Adipocyte (in vitro differentiated cells): ENCODE measurements around the gene FASN.

ENCODE experiments used
- DNase-seq: peaks from one replicate; pipeline ENCODE4 v3.0.0-alpha.2; 2015; ENCODE audit warnings: low read depth
- H3K27me3 ChIP-seq: replicated peaks from 2 replicates; pipeline ENCODE4 v1.7.0; 2013; ENCODE audit warnings: mild to moderate bottlenecking, low read length, moderate library complexity; ENCODE audit not compliant: control insufficient read depth, insufficient read depth
- H3K36me3 ChIP-seq: 2 replicates; pipeline ENCODE4 v1.7.0; 2013; ENCODE audit warnings: low read length, mild to moderate bottlenecking, moderate library complexity; ENCODE audit not compliant: control insufficient read depth, insufficient read depth, severe bottlenecking
- H3K4me1 ChIP-seq: 2 replicates; pipeline ENCODE4 v1.7.0; 2013; ENCODE audit warnings: mild to moderate bottlenecking, low read length, moderate library complexity; ENCODE audit not compliant: control insufficient read depth, insufficient read depth
- H3K4me3 ChIP-seq: 2 replicates; pipeline ENCODE4 v1.7.0; 2013; ENCODE audit warnings: mild to moderate bottlenecking, low read length, moderate library complexity
- H3K9ac ChIP-seq: 2 replicates; pipeline ENCODE4 v1.7.0; 2013; ENCODE audit warnings: mild to moderate bottlenecking, low read length, moderate library complexity
- H3K9me3 ChIP-seq: 2 replicates; pipeline ENCODE4 v1.7.0; 2013; ENCODE audit warnings: mild to moderate bottlenecking, low read length, moderate library complexity; ENCODE audit not compliant: control insufficient read depth

Gene FASN

GRCh38 chr17:82063424-82064415 is 34.3 kb downstream of the FASN start:
- H3K9ac ChIP-seq: peak overlapping the region; percentile 96
- peaks cover 22% of the 10 kb centered on the region for H3K4me1 ChIP-seq
- no peaks in the 10 kb centered on the region for H3K27me3 ChIP-seq
- peaks cover 46% of the 10 kb centered on the region for H3K36me3 ChIP-seq
- peak overlapping the region; percentile 89 for H3K4me3 ChIP-seq
- no peaks in the 10 kb centered on the region for H3K9me3 ChIP-seq
- no peak for DNase-seq

GRCh38 chr17:82062984-82063368 is 35.1 kb downstream of the FASN start:
- H3K4me1 ChIP-seq: peaks cover 22% of the 10 kb centered on the region
- H3K36me3 ChIP-seq: peaks cover 54% of the 10 kb centered on the region
- no peak for DNase-seq
- H3K4me3 ChIP-seq: no peak overlapping the region
- H3K9ac ChIP-seq: no peak overlapping the region
- H3K9me3 ChIP-seq: no peaks in the 10 kb centered on the region
- H3K27me3 ChIP-seq: no peaks in the 10 kb centered on the region

GRCh38 chr17:82062076-82062983 is 35.7 kb downstream of the FASN start:
- Histone ChIP-seq H3K27me3 (no peaks in the 10 kb centered on the region), H3K4me3 (no peak overlapping the region), H3K9ac (no peak overlapping the region), H3K4me1 (peaks cover 22% of the 10 kb centered on the region), H3K9me3 (no peaks in the 10 kb centered on the region), H3K36me3 (peaks cover 60% of the 10 kb centered on the region)
- DNase-seq: no peak

- peaks cover 20% of the 10 kb centered on the region for H3K4me1 ChIP-seq
- no peaks in the 10 kb centered on the region for H3K27me3 ChIP-seq
- no peak overlapping the region for H3K9ac ChIP-seq
- no peaks in the 10 kb centered on the region for H3K9me3 ChIP-seq
- no peak for DNase-seq
- H3K36me3 ChIP-seq: peaks cover 70% of the 10 kb centered on the region
- no peak overlapping the region for H3K4me3 ChIP-seq
Measured at GRCh38 chr17:82061047-82061925, 36.8 kb downstream of the FASN start.

GRCh38 chr17:82060614-82061013 is 37.4 kb downstream of the FASN start:
- DNase-seq: no peak
- peaks cover 77% of the 10 kb centered on the region for H3K36me3 ChIP-seq

GRCh38 chr17:82060001-82060380 is 38.0 kb downstream of the FASN start:
- Histone ChIP-seq H3K4me3 (no peak overlapping the region), H3K4me1 (peaks cover 14% of the 10 kb centered on the region), H3K9me3 (no peaks in the 10 kb centered on the region), H3K9ac (no peak overlapping the region), H3K36me3 (peaks cover 81% of the 10 kb centered on the region), H3K27me3 (no peaks in the 10 kb centered on the region)
- no peak for DNase-seq

More at GRCh38 chr17:82060614-82061013, 37.4 kb downstream of the FASN start:
- Histone ChIP-seq H3K9me3 (no peaks in the 10 kb centered on the region), H3K9ac (no peak overlapping the region), H3K4me1 (peaks cover 14% of the 10 kb centered on the region), H3K27me3 (no peaks in the 10 kb centered on the region), H3K4me3 (no peak overlapping the region)

- peaks cover 87% of the 10 kb centered on the region for H3K36me3 ChIP-seq
Measured at GRCh38 chr17:82059272-82060000, 38.6 kb downstream of the FASN start.

GRCh38 chr17:82058855-82059249 is 39.2 kb downstream of the FASN start:
- peaks cover 5% of the 10 kb centered on the region for H3K4me1 ChIP-seq
- no peak overlapping the region for H3K9ac ChIP-seq
- no peaks in the 10 kb centered on the region for H3K9me3 ChIP-seq
- H3K36me3 ChIP-seq: peaks cover 93% of the 10 kb centered on the region
- no peak overlapping the region for H3K4me3 ChIP-seq
- no peak for DNase-seq
- no peaks in the 10 kb centered on the region for H3K27me3 ChIP-seq

More at GRCh38 chr17:82059272-82060000, 38.6 kb downstream of the FASN start:
- H3K4me3 ChIP-seq: no peak overlapping the region
- H3K9me3 ChIP-seq: no peaks in the 10 kb centered on the region
- peaks cover 10% of the 10 kb centered on the region for H3K4me1 ChIP-seq
- H3K27me3 ChIP-seq: no peaks in the 10 kb centered on the region
- no peak overlapping the region for H3K9ac ChIP-seq
- no peak for DNase-seq

- Histone ChIP-seq H3K4me1 (peaks cover 4% of the 10 kb centered on the region), H3K27me3 (no peaks in the 10 kb centered on the region), H3K4me3 (no peak overlapping the region), H3K36me3 (peaks cover 91% of the 10 kb centered on the region), H3K9ac (no peak overlapping the region), H3K9me3 (no peaks in the 10 kb centered on the region)
- DNase-seq: no peak
Measured at GRCh38 chr17:82058230-82058854, 39.7 kb downstream of the FASN start.
